Prostate gland (tissue), 2 donors: ENCODE data around the gene TNS4.

Experiments
- CTCF ChIP-seq, 4 experiments: fragments of 200-600 bp in 2 of 4; fragments of 450-650 bp in 2 of 4; sonication (generic) in 2 of 4; IDR thresholded peaks; 1 replicate in 3 of 4; 2 replicates in 1 of 4; pipeline ENCODE4 v1.5.1; 2016 to 2019; ENCODE audit warnings: antibody characterized with exemption in 4 of 4, mild to moderate bottlenecking in 2 of 4, moderate library complexity in 2 of 4
- POLR2A ChIP-seq: fragments of 450-650 bp; IDR thresholded peaks from one replicate; pipeline ENCODE4 v1.6.1; 2016; ENCODE audit warnings: antibody characterized with exemption, mild to moderate bottlenecking

DNA sequence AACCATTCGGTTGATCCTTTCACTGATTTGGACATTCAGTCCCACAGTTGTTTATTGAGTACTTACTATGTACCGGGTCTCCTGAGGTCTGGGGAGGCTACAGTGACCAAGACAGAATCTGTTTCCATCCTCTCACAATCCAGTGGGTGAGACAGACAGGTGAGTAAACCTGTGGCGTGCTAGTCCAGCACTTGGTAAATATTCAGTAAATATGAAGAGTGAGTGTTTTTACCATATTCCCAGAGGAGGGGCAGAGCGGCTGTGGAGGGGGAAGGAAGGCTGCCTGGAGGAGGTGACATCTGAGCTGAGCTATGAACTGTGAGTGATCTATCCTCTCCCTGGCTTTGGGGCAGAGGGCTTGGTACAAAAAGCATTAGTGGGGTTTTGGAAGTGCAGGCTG lies 32.5 kb upstream of the TNS4 start:
- TF ChIP-seq CTCF (IDR thresholded peaks at IDR 0.05) (no peak), POLR2A (no peak)
